GM18511 (cell line): ENCODE results near the gene BTBD9.

ENCODE experiments used
- ATAC-seq: cut with Tn5 transposase; IDR thresholded peaks from one replicate; pipeline ENCODE4 v1.9.1; 2021; ENCODE audit warnings: mild to moderate bottlenecking, moderate library complexity; ENCODE audit not compliant: unreplicated experiment

BTBD9 gene

GRCh38 chr6:38188677-38189335, 450.9 kb downstream of the BTBD9 start:
- ATAC-seq = no peak

- ATAC-seq = no peak
Measured at GRCh38 chr6:38187811-38188590, 451.7 kb downstream of the BTBD9 start.

GRCh38 chr6:38187325-38187724, 452.4 kb downstream of the BTBD9 start:
- no peak for ATAC-seq

GRCh38 chr6:38185752-38186151, 454.0 kb downstream of the BTBD9 start:
- ATAC-seq = no peak

GRCh38 chr6:38185244-38185643, 454.5 kb downstream of the BTBD9 start:
- no peak for ATAC-seq

GRCh38 chr6:38184585-38185080, 455.1 kb downstream of the BTBD9 start:
- no peak for ATAC-seq

GRCh38 chr6:38183856-38184584, 455.7 kb downstream of the BTBD9 start:
- ATAC-seq = no peak

- ATAC-seq = no peak
Measured at GRCh38 chr6:38182426-38182825, 457.3 kb downstream of the BTBD9 start.

GRCh38 chr6:38180586-38180985, 459.1 kb downstream of the BTBD9 start:
- ATAC-seq = no peak

GRCh38 chr6:38179794-38180430, 459.8 kb downstream of the BTBD9 start:
- ATAC-seq = no peak

- no peak for ATAC-seq
Measured at GRCh38 chr6:38179300-38179699, 460.4 kb downstream of the BTBD9 start.

- no peak for ATAC-seq
Measured at GRCh38 chr6:38178584-38178886, 461.2 kb downstream of the BTBD9 start.

GRCh38 chr6:38177882-38178583, 461.7 kb downstream of the BTBD9 start:
- no peak for ATAC-seq

GRCh38 chr6:38176797-38177751, 462.7 kb downstream of the BTBD9 start:
- ATAC-seq = no peak

- no peak for ATAC-seq
Measured at GRCh38 chr6:38175786-38176185, 463.9 kb downstream of the BTBD9 start.

- no peak for ATAC-seq
Measured at GRCh38 chr6:38174806-38175495, 464.8 kb downstream of the BTBD9 start.

- ATAC-seq = no peak
Measured at GRCh38 chr6:38174315-38174714, 465.4 kb downstream of the BTBD9 start.

- no peak for ATAC-seq
Measured at GRCh38 chr6:38173909-38174308, 465.8 kb downstream of the BTBD9 start.
